Upper lobe of left lung (tissue), 4 donors: ENCODE results near the gene AMBP.

Experiments
- EP300 ChIP-seq, 4 donors: sonication (generic); formaldehyde crosslinking; IDR thresholded peaks; one replicate each; pipeline ENCODE4 v1.5.1; 2017; ENCODE audit warnings: antibody characterized with exemption in 4 of 4, control low read depth in 2 of 4
- POLR2A ChIP-seq, 4 donors: fragments of 450-650 bp; IDR thresholded peaks; one replicate each; pipeline ENCODE4 v1.5.1; 2016 to 2017; ENCODE audit warnings: antibody characterized with exemption in 4 of 4, mild to moderate bottlenecking in 2 of 4
- POLR2AphosphoS5 ChIP-seq, 2 donors: sonication (generic); formaldehyde crosslinking; IDR thresholded peaks; one replicate each; pipeline ENCODE4 v1.5.1; 2017; ENCODE audit warnings: antibody characterized with exemption in 2 of 2
- TF ChIP-seq, protein P1 (sequence below), 6 experiments: fragments of 450-650 bp in 4 of 6; fragments of 200-600 bp in 2 of 6; sonication (generic) in 2 of 6; IDR thresholded peaks; one replicate each; pipeline ENCODE4 v1.5.1; 2016 to 2019; ENCODE audit warnings: antibody characterized with exemption in 6 of 6

DNA sequence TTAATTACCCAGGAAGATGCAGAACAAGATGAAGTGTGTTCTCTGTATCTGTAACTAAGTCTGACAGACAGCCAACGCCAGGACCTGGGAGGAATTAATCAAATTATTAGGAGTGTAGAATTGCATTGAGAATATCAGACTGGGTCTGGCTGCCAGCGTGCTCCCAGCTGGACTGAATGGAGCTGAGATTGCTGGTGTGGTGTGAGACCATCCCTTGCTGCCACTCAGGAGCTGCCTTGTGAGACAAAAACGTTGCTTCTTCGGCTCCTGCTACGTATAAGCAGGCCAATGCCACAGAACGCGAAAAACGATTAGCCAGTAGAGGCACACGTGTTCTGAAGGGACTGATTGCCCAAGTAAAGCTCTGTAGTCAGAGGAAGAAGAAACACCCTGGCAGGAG, 66.8 kb downstream of the AMBP start:
- TF ChIP-seq POLR2AphosphoS5 (IDR thresholded peaks at IDR 0.05) (no peak), POLR2A (IDR thresholded peaks at IDR 0.05) (no peak), EP300 (IDR thresholded peaks at IDR 0.05) (no peak)
- TF ChIP-seq, protein P1, sequence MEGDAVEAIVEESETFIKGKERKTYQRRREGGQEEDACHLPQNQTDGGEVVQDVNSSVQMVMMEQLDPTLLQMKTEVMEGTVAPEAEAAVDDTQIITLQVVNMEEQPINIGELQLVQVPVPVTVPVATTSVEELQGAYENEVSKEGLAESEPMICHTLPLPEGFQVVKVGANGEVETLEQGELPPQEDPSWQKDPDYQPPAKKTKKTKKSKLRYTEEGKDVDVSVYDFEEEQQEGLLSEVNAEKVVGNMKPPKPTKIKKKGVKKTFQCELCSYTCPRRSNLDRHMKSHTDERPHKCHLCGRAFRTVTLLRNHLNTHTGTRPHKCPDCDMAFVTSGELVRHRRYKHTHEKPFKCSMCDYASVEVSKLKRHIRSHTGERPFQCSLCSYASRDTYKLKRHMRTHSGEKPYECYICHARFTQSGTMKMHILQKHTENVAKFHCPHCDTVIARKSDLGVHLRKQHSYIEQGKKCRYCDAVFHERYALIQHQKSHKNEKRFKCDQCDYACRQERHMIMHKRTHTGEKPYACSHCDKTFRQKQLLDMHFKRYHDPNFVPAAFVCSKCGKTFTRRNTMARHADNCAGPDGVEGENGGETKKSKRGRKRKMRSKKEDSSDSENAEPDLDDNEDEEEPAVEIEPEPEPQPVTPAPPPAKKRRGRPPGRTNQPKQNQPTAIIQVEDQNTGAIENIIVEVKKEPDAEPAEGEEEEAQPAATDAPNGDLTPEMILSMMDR (IDR thresholded peaks at IDR 0.05), result no peak
